Omental fat pad (tissue), 4 donors: ENCODE measurements around the gene LCN1. TPM values are rescaled to one million over a fixed set of nuclear protein-coding genes. Genes with fewer than 3 reads are reported as not detected.

Experiments used
- ATAC-seq: fragments of 150-250 bp; one replicate; pipeline ENCODE4 v1.9.1; 2016; ENCODE audit warnings: mild to moderate bottlenecking, moderate library complexity; ENCODE audit not compliant: low FRiP score
- DNase-seq: peaks from one replicate; pipeline ENCODE4 v3.0.0-alpha.2; 2019; ENCODE audit warnings: low spot score
- CTCF ChIP-seq, 3 donors: fragments of 450-650 bp; IDR thresholded peaks; one replicate each; pipeline ENCODE4 v1.5.1; 2016 to 2017; ENCODE audit warnings: antibody characterized with exemption in 3 of 3, mild to moderate bottlenecking in 3 of 3, moderate library complexity in 2 of 3
- total RNA-seq, 4 donors: library from RNA; depleted of rRNA; stranded (reverse); fragments of >200 nt; gene quantifications; one replicate each; pipeline ENCODE4 v1.1.0, GENCODE V29; 2016

LCN1 gene
- total RNA-seq, 4 donors from 2014 or later: not detected

GRCh38 chr9:135489188-135489906 is 31.9 kb upstream of the LCN1 start:
- TF ChIP-seq CTCF (IDR thresholded peaks at IDR 0.05): no peak
- DNase-seq (no peak), ATAC-seq (no peak)

DNA sequence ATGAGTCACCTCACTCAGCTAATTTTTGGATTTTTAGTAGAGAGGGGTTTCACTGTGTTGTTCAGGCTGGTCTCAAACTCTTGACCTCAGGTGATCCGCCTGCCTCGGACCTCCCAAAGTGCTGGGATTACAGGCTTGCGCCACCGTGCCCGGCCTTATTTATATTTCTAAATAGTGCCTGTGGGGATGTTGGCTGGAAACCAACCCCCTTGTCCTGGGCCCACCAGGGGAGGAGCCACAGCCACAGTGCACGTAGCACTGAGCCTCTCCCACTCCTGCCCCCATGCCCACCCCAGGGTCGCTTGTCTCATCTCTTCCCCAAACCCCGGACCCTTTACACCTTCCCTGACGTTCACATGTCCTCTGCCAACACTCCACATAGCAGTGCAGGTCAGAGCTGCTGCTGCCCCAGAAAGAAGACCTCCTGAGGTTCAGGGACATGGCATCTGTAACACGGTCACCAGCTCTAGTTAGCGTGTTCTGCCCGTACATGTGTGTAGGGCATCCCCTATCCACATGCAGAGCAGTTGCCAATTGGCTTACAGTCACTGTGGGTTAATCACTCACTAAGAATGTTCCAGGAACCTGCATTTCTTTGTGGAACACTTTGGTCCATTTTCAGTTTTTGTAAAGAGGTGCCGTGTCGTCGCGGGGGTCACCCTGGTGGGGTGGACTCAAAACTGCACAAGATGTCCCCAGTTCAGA is 30.9 kb upstream of the LCN1 start:
- no peak for TF ChIP-seq CTCF (IDR thresholded peaks at IDR 0.05)
- ATAC-seq (no peak), DNase-seq (no peak)

DNA sequence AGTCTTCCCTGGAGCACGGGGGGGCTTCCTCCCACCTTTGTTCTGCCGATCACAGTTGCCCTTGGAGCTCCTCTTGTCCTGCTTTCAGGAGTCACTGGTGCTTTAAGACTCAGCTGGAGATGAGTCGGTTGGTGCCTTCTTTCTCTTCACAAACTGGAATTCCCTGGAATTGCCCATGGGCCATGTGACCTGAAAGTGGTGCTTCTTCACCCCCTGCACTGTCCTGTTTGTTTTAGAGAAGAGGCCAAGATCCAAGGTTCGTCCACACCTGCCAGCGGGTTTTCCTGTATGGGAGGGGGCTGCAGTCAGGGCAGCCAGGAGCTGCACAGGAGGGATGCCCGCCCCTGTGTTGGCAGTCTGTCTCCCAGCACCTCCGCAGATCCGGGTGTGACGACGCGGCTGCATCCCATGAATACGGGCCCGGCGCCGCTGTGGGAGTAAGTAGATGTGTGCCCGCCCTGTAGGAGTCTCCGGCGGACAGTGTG is 30.2 kb upstream of the LCN1 start:
- no peak for TF ChIP-seq CTCF (IDR thresholded peaks at IDR 0.05)
- ATAC-seq: no peak
- DNase-seq: no peak

DNA sequence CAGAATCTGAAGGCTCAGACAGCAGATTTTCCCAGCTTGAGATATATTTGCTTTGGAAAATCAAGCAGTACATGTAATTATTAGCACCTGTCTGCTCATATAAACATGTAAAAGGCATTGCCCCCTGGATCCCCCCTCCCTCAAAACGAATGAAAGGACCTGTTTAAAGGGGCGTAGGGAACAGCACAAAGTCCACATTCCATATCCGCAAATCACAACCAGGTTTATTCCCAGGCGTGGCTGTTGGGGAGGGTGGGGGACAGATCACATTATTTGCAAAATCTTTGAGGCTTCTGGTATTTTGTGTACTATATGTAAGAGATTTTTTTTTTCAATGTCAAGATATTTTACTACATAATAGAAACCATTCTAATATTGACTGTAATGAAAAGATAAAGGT is 29.5 kb upstream of the LCN1 start:
- ATAC-seq (no peak), DNase-seq (no peak)
- TF ChIP-seq CTCF (IDR thresholded peaks at IDR 0.05): no peak

DNA sequence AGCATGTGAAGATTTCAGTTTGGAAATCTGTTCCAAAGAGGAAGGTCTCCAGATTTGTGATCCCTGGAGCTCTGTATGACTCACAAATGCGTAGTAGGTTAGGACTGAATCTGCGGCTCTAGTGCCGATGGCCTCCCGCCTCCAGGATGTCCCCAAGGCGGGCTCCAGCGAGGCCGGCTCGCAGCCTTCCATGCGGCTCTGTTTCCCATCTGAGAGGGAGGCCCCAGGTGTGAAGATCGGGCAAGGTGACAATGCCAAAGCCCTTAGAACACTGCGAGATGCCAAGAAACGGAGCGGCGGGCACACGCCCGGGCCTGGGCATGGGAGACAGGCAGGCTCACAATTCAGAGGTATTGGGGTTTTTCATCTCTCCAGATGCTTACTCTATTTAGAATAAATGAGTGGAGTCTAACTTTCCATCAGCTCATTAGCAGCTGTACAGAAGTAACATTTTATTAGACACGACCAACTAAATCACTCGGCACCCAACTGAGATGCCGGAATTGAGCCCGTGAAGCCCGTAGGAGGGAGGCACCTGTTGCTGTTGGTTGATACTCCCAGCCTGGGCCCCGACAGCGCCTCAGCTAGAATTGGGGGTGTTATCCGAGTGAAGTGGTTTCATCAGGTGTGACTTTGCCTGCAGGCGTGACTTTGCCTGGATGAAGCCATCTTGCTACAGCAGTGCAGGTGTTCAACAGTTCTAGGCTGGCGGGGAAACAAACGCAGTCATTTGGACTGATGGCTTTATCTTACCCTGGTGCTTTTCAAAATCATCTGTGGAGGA is 28.2 kb upstream of the LCN1 start:
- DNase-seq: no peak
- ATAC-seq: no peak

More for the DNA sequence above, 28.2 kb upstream of the LCN1 start:
- TF ChIP-seq CTCF (IDR thresholded peaks at IDR 0.05): no peak
